OCI-LY3 (cell line): ENCODE data around the gene GATA3.

Source experiments
- H2AFZ ChIP-seq: fragments of 200-600, 300-600 bp; shearing (Covaris generic); 2 replicates; pipeline ENCODE4 v1.6.0; 2014; ENCODE audit warnings: antibody characterized with exemption, low read depth, low read length
- H3K27ac ChIP-seq: fragments of 200-600, 300-600 bp; sonication (generic); 2 replicates; pipeline ENCODE4 v1.5.1; 2014; ENCODE audit warnings: mild to moderate bottlenecking, low read length, moderate library complexity, mixed read lengths
- H3K27me3 ChIP-seq: fragments of 200-600, 300-600 bp; sonication (generic); 2 replicates; pipeline ENCODE4 v1.6.1; 2014; ENCODE audit warnings: low read depth, low read length, mixed read lengths
- H3K36me3 ChIP-seq: fragments of 200-600, 300-600 bp; sonication (generic); replicated peaks from 2 replicates; pipeline ENCODE3; 2014; ENCODE audit warnings: low read depth, low read length, mixed read lengths
- H3K4me1 ChIP-seq: fragments of 300-600, 200-600 bp; sonication (generic); 2 replicates; pipeline ENCODE4 v1.6.1; 2014; ENCODE audit warnings: low read length, mixed read lengths
- H3K4me2 ChIP-seq: fragments of 200-600, 300-600 bp; sonication (generic); 2 replicates; pipeline ENCODE4 v1.6.1; 2014; ENCODE audit warnings: low read length, mixed read lengths
- H3K4me3 ChIP-seq: fragments of 300-600, 200-600 bp; sonication (generic); 2 replicates; pipeline ENCODE4 v1.5.1; 2014; ENCODE audit warnings: antibody characterized with exemption, mild to moderate bottlenecking, low read length, moderate library complexity
- H3K79me2 ChIP-seq: fragments of 300-600, 200-600 bp; shearing (Covaris generic); 2 replicates; pipeline ENCODE4 v1.6.1; 2014; ENCODE audit warnings: mild to moderate bottlenecking, low read length, mixed read lengths
- H3K9ac ChIP-seq: fragments of 300-600, 200-600 bp; shearing (Covaris generic); 2 replicates; pipeline ENCODE4 v1.6.0; 2014; ENCODE audit warnings: mild to moderate bottlenecking, low read length, moderate library complexity
- H3K9me3 ChIP-seq: fragments of 200-600, 300-600 bp; shearing (Covaris generic); 2 replicates; pipeline ENCODE4 v1.6.1; 2014; ENCODE audit warnings: low read length, mixed read lengths; ENCODE audit not compliant: insufficient read depth
- H4K20me1 ChIP-seq: fragments of 200-600, 300-600 bp; sonication (generic); 2 replicates; pipeline ENCODE4 v1.6.1; 2016; ENCODE audit warnings: low read length, mixed read lengths; ENCODE audit not compliant: insufficient read depth
- CTCF ChIP-seq: fragments of 200-600, 300-600 bp; sonication (generic); IDR thresholded peaks from 2 replicates; pipeline ENCODE4 v1.5.1; 2014; ENCODE audit warnings: antibody characterized with exemption, low read length, low read depth
- EZH2phosphoT487 ChIP-seq: fragments of 200-600 bp; shearing (Covaris generic); IDR thresholded peaks from 2 replicates; pipeline ENCODE4 v1.6.1; 2018; ENCODE audit warnings: antibody characterized with exemption, mixed run types, low read depth

Gene GATA3

GRCh38 chr10:8013619-8014018 lies 40.9 kb upstream of the GATA3 start:
- no peak overlapping the region for H3K4me2 ChIP-seq

GRCh38 chr10:8014649-8015048 lies 39.8 kb upstream of the GATA3 start:
- Histone ChIP-seq H4K20me1 (no peaks in the 10 kb centered on the region), H3K9ac (no peak overlapping the region), H3K27ac (no peak overlapping the region), H3K9me3 (no peaks in the 10 kb centered on the region), H2AFZ (no peak overlapping the region), H3K4me1 (no peaks in the 10 kb centered on the region), H3K27me3 (no peaks in the 10 kb centered on the region), H3K36me3 (no peaks in the 10 kb centered on the region), H3K4me3 (no peak overlapping the region), H3K79me2 (no peaks in the 10 kb centered on the region), H3K4me2 (no peak overlapping the region)
- TF ChIP-seq EZH2phosphoT487: no peak
- TF ChIP-seq CTCF: no peak

More at GRCh38 chr10:8013619-8014018, 40.9 kb upstream of the GATA3 start:
- Histone ChIP-seq H3K36me3 (no peaks in the 10 kb centered on the region), H3K4me3 (no peak overlapping the region), H3K27me3 (no peaks in the 10 kb centered on the region), H3K9me3 (no peaks in the 10 kb centered on the region), H3K79me2 (no peaks in the 10 kb centered on the region), H2AFZ (no peak overlapping the region), H3K27ac (no peak overlapping the region), H4K20me1 (no peaks in the 10 kb centered on the region), H3K4me1 (no peaks in the 10 kb centered on the region), H3K9ac (no peak overlapping the region)
- TF ChIP-seq EZH2phosphoT487 (no peak), CTCF (no peak)

- TF ChIP-seq CTCF (no peak), EZH2phosphoT487 (no peak)
- H4K20me1 ChIP-seq: no peaks in the 10 kb centered on the region
- H2AFZ ChIP-seq: no peak overlapping the region
- no peaks in the 10 kb centered on the region for H3K4me1 ChIP-seq
- H3K4me2 ChIP-seq: no peak overlapping the region
- no peaks in the 10 kb centered on the region for H3K79me2 ChIP-seq
- H3K9me3 ChIP-seq: no peaks in the 10 kb centered on the region
- H3K27ac ChIP-seq: no peak overlapping the region
- H3K27me3 ChIP-seq: no peaks in the 10 kb centered on the region
- H3K9ac ChIP-seq: no peak overlapping the region
- H3K36me3 ChIP-seq: no peaks in the 10 kb centered on the region
- H3K4me3 ChIP-seq: no peak overlapping the region
These were observed 37.2 kb upstream of the GATA3 start for GRCh38 chr10:8017277-8017676.

GRCh38 chr10:8023321-8023720 lies 31.2 kb upstream of the GATA3 start:
- no peak overlapping the region for H3K9ac ChIP-seq
- no peaks in the 10 kb centered on the region for H3K79me2 ChIP-seq
- no peaks in the 10 kb centered on the region for H3K4me1 ChIP-seq
- no peak overlapping the region for H3K4me2 ChIP-seq
- no peak overlapping the region for H3K27ac ChIP-seq
- TF ChIP-seq CTCF: no peak
- TF ChIP-seq EZH2phosphoT487: no peak
- no peaks in the 10 kb centered on the region for H3K36me3 ChIP-seq
- H2AFZ ChIP-seq: no peak overlapping the region
- no peak overlapping the region for H3K4me3 ChIP-seq
- H4K20me1 ChIP-seq: no peaks in the 10 kb centered on the region
- H3K9me3 ChIP-seq: no peaks in the 10 kb centered on the region
- no peaks in the 10 kb centered on the region; the same call in 1 of the 2 replicates for H3K27me3 ChIP-seq
